ENCODE data around the gene LRIG1. TPM values are rescaled to one million over a fixed set of nuclear protein-coding genes. Genes with fewer than 3 reads are reported as not detected.

Gene LRIG1
- total and polyA plus RNA-seq, 2 of the 8 experiments (the other 6 are each of a cell fraction or from before 2014, with no cell fraction given): 78.1 to 88.7 TPM

DNA sequence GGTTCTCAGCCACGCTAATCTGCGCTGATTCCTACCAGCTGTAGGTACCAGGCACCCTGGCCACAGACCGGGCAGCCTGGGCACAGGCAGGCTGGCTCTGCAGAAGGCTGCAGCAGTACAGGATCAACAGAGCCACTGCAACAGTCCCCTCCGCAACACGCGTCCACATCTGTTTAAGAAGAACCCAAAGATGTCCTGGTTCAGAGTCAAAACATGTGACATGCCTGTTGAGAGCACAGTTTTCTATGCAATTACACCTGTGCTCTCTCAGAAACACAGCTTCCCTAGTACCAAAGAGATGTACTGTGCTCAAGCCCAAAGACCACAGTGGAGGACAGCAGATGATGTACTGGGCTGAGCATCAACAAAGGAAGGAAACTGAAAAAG is 18.8 kb downstream of the LRIG1 start:
- H3K4me2 ChIP-seq (ENCODE audit: insufficient read depth in 1 of 2, low read depth in 2 of 2, low read length in 2 of 2): peak overlapping the region in 1 of 2 experiments; percentile 12; a peak in 1 of 4 replicates
- ChIA-PET CTCF (ENCODE audit: partially characterized antibody) (interaction anchor here (0.7 to 2.0 kb wide), 4 partner anchors 9 to 104 kb away, joined by 3 to 4 read pairs (median 4); no protein-coding TSS in a partner anchor), POLR2A (ENCODE audit: partially characterized antibody) (interaction anchor here (1.0 to 2.5 kb wide), 4 partner anchors 13 to 47 kb away, joined by 3 to 9 read pairs (median 4); no protein-coding TSS in a partner anchor)
- H2BK120ac ChIP-seq (replicated peaks; ENCODE audit: low read depth, low read length): no peak overlapping the region
- no peak for FAIRE-seq
- no peak overlapping the region for H4K8ac ChIP-seq (ENCODE audit: extremely low read depth, insufficient read depth, low read length)
- H2AFZ ChIP-seq (ENCODE audit: low read length): no peak overlapping the region
- WGBS, 2 experiments (ENCODE audit: extremely low coverage in 1 of 2, insufficient coverage in 1 of 2, insufficient read length in 1 of 2, insufficient replicate concordance in 2 of 2, low coverage in 1 of 2, low lambda C conversion rate in 2 of 2, missing lambda C conversion rate in 1 of 2): 99% methylated on average over 6 of the region's 6 CpGs; no CpG with 5 or more reads in 1 of the 2 experiments
- no peak overlapping the region for H2AK5ac ChIP-seq (ENCODE audit: low read depth, low read length)
- no peak overlapping the region for H3K14ac ChIP-seq (ENCODE audit: insufficient read length)
- H3K27me3 ChIP-seq (replicated peaks in 1 of 4; ENCODE audit: control insufficient read depth in 3 of 4, extremely low read depth in 1 of 4, insufficient read depth in 3 of 4, low read length in 3 of 4): no peaks in the 10 kb centered on the region
- no peaks in the 10 kb centered on the region for H3K36me3 ChIP-seq (ENCODE audit: control insufficient read depth in 2 of 4, insufficient read depth in 4 of 4, low read length in 3 of 4)
- peak overlapping the region in 1 of 4 experiments; percentile 39; a peak in 1 of 7 replicates for H3K9ac ChIP-seq (replicated peaks in 1 of 4; ENCODE audit: extremely low read depth in 1 of 4, low read depth in 3 of 4, low read length in 3 of 4)
- DNase-seq (ENCODE audit: low read depth in 1 of 2, low spot score in 2 of 2): no peak
- H3K9me3 ChIP-seq (ENCODE audit: insufficient read depth in 2 of 2, low read depth in 1 of 2, low read length in 1 of 2): no peaks in the 10 kb centered on the region
- H3K79me2 ChIP-seq (ENCODE audit: control insufficient read depth in 1 of 2, insufficient read depth in 2 of 2, low read length in 2 of 2): peaks cover 72 to 100% of the 10 kb centered on the region in 2 experiments
- no peak overlapping the region for H2BK5ac ChIP-seq (ENCODE audit: low read depth, low read length)
- no peak overlapping the region for H3K56ac ChIP-seq (replicated peaks; ENCODE audit: insufficient read length, low read depth, low read length)
- no peak overlapping the region for H2BK15ac ChIP-seq (ENCODE audit: low read length)
- peaks cover 33% of the 10 kb centered on the region for H3K79me1 ChIP-seq (ENCODE audit: low read depth, low read length)
- peaks cover 11 to 73% (median 51%) of the 10 kb centered on the region in 4 experiments for H3K4me1 ChIP-seq (replicated peaks in 1 of 4; ENCODE audit: control insufficient read depth in 3 of 4, insufficient read depth in 4 of 4, low read length in 3 of 4)
- H4K5ac ChIP-seq (ENCODE audit: insufficient read length, low read depth, low read length): no peak overlapping the region
- H4K91ac ChIP-seq (replicated peaks; ENCODE audit: insufficient read length, low read length): no peak overlapping the region
- no peak overlapping the region for H3K18ac ChIP-seq (ENCODE audit: extremely low read depth, low read length)
- H3K27ac ChIP-seq (ENCODE audit: low read depth, low read length): no peak overlapping the region
- no peak overlapping the region for H2BK20ac ChIP-seq (ENCODE audit: low read length)
- H3K4ac ChIP-seq (replicated peaks; ENCODE audit: insufficient read length, low read depth, low read length): no peak overlapping the region
- no peak overlapping the region for H2BK12ac ChIP-seq (ENCODE audit: low read depth, low read length)
- H3K23ac ChIP-seq (ENCODE audit: insufficient read length): no peak overlapping the region
- no peak overlapping the region for H3K4me3 ChIP-seq (ENCODE audit: extremely low read depth in 1 of 4, insufficient read depth in 2 of 4, low read depth in 3 of 4, low read length in 4 of 4)
- peaks cover 38 to 48% of the 10 kb centered on the region in 2 experiments for H4K20me1 ChIP-seq (replicated peaks in 1 of 2; ENCODE audit: control insufficient read depth in 1 of 2, insufficient read depth in 2 of 2, low read length in 2 of 2)
- H3K23me2 ChIP-seq (ENCODE audit: low read depth, low read length): no peaks in the 10 kb centered on the region
- TF ChIP-seq POU5F1 (IDR thresholded peaks at IDR 0.05; ENCODE audit: low read depth, low read length) (no peak), CTBP2 (IDR thresholded peaks at IDR 0.05; ENCODE audit: borderline replicate concordance, insufficient read depth, insufficient read length, low read length) (no peak), BCL11A (IDR thresholded peaks at IDR 0.05; ENCODE audit: low read depth in 2 of 2, low read length in 2 of 2) (no peak), SAP30 (IDR thresholded peaks at IDR 0.05; ENCODE audit: insufficient read depth, insufficient replicate concordance, low read length) (no peak), PHF8 (conservative IDR thresholded peaks at IDR 0.05; ENCODE audit: low read depth, low read length) (no peak), SIN3A (conservative IDR thresholded peaks at IDR 0.05 in 1 of 2, IDR thresholded peaks at IDR 0.05 in 1 of 2; ENCODE audit: low read depth in 1 of 2, low read length in 2 of 2) (no peak), USF2 (IDR thresholded peaks at IDR 0.05; ENCODE audit: low read length) (no peak), E2F6 (IDR thresholded peaks at IDR 0.05) (no peak), ASH2L (IDR thresholded peaks at IDR 0.05; ENCODE audit: low read length) (no peak), RXRA (IDR thresholded peaks at IDR 0.05; ENCODE audit: insufficient read depth, low read depth, low read length) (no peak), SP1 (IDR thresholded peaks at IDR 0.05; ENCODE audit: low read depth, low read length) (no peak)
